Endothelial cell of umbilical vein (primary cell): ENCODE data around the gene SLC16A5.

ENCODE experiments used
- EZH2 ChIP-seq: IDR thresholded peaks from 2 replicates; pipeline ENCODE4 v1.6.1; 2012; ENCODE audit warnings: borderline replicate concordance, low read depth, mild to moderate bottlenecking, moderate library complexity, low read length, inconsistent platforms; ENCODE audit not compliant: severe bottlenecking
- FOS ChIP-seq: IDR thresholded peaks from 2 replicates; pipeline ENCODE4 v1.6.1; 2011; ENCODE audit warnings: mild to moderate bottlenecking, low read length, moderate library complexity, borderline replicate concordance; ENCODE audit not compliant: insufficient read depth
- GATA2 ChIP-seq: IDR thresholded peaks from 2 replicates; pipeline ENCODE4 v1.7.0; 2011; ENCODE audit warnings: low read depth, mild to moderate bottlenecking, moderate library complexity, mixed read lengths, low read length; ENCODE audit not compliant: insufficient read length, insufficient read depth
- JUN ChIP-seq: IDR thresholded peaks from 2 replicates; pipeline ENCODE4 v1.6.1; 2011; ENCODE audit warnings: borderline replicate concordance, low read depth; ENCODE audit not compliant: insufficient read length, insufficient read depth
- MYC ChIP-seq: IDR thresholded peaks from one replicate; pipeline ENCODE4 v1.6.1; 2011; ENCODE audit warnings: mild to moderate bottlenecking, low read depth, low read length
- POLR2A ChIP-seq: IDR thresholded peaks from 2 replicates; pipeline ENCODE4 v1.6.1; 2012; ENCODE audit warnings: low read depth, mild to moderate bottlenecking, control low read depth, low read length
- POLR2AphosphoS5 ChIP-seq: IDR thresholded peaks from 2 replicates; pipeline ENCODE4 v1.6.1; 2012; ENCODE audit warnings: low read depth, mild to moderate bottlenecking, control low read depth, low read length, moderate library complexity; ENCODE audit not compliant: insufficient read depth
- TF ChIP-seq, protein P1 (sequence below), 2 donors: IDR thresholded peaks; 1 replicate in 1 of 2; 2 replicates in 1 of 2; pipeline ENCODE4 v1.5.1; 2011; ENCODE audit warnings: low read length in 2 of 2, mild to moderate bottlenecking in 2 of 2, moderate library complexity in 2 of 2, control low read depth in 1 of 2, inconsistent platforms in 1 of 2, low read depth in 1 of 2; ENCODE audit not compliant: insufficient read depth in 1 of 2; ENCODE audit errors: extremely low read depth in 1 of 2
- TF ChIP-seq, protein P2 (sequence below): IDR thresholded peaks from 2 replicates; pipeline ENCODE4 v1.6.1; 2011; ENCODE audit not compliant: insufficient read depth, insufficient read length

GRCh38 chr17:75075597-75076336 lies 12.0 kb upstream of the SLC16A5 start:
- TF ChIP-seq POLR2A (no peak), POLR2AphosphoS5 (no peak), EZH2 (no peak), MYC (no peak), FOS (no peak), JUN (no peak), GATA2 (no peak)
- TF ChIP-seq, protein P1, sequence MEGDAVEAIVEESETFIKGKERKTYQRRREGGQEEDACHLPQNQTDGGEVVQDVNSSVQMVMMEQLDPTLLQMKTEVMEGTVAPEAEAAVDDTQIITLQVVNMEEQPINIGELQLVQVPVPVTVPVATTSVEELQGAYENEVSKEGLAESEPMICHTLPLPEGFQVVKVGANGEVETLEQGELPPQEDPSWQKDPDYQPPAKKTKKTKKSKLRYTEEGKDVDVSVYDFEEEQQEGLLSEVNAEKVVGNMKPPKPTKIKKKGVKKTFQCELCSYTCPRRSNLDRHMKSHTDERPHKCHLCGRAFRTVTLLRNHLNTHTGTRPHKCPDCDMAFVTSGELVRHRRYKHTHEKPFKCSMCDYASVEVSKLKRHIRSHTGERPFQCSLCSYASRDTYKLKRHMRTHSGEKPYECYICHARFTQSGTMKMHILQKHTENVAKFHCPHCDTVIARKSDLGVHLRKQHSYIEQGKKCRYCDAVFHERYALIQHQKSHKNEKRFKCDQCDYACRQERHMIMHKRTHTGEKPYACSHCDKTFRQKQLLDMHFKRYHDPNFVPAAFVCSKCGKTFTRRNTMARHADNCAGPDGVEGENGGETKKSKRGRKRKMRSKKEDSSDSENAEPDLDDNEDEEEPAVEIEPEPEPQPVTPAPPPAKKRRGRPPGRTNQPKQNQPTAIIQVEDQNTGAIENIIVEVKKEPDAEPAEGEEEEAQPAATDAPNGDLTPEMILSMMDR (IDR thresholded peaks at IDR 0.05; ENCODE audit: extremely low read depth in 1 of 2, insufficient read depth in 1 of 2, low read depth in 1 of 2, low read length in 2 of 2), result no peak
- TF ChIP-seq, protein P2, sequence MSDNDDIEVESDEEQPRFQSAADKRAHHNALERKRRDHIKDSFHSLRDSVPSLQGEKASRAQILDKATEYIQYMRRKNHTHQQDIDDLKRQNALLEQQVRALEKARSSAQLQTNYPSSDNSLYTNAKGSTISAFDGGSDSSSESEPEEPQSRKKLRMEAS, result no peak
